ENCODE results near the gene BCLAF3.

The BCLAF3 gene

GRCh38 chrX:19966056-19966455 lies 24.8 kb downstream of the BCLAF3 start:
- DNase-seq (ENCODE audit: low spot score) = no peak

GRCh38 chrX:19964017-19964710 lies 26.7 kb downstream of the BCLAF3 start:
- DNase-seq (ENCODE audit: low spot score) = peak; percentile 38

- no peak for DNase-seq (ENCODE audit: low spot score)
Measured at GRCh38 chrX:19960913-19961312, 29.9 kb downstream of the BCLAF3 start.

- DNase-seq (ENCODE audit: low spot score) = peak; percentile 5
Measured at GRCh38 chrX:19958552-19959486, 32.0 kb downstream of the BCLAF3 start.

GRCh38 chrX:19956923-19957322 lies 33.9 kb downstream of the BCLAF3 start:
- DNase-seq (ENCODE audit: low spot score) = peak; percentile 4

GRCh38 chrX:19956306-19956705 lies 34.6 kb downstream of the BCLAF3 start:
- DNase-seq (ENCODE audit: low spot score) = no peak

- DNase-seq (ENCODE audit: low spot score) = no peak
Measured at GRCh38 chrX:19955306-19955705, 35.6 kb downstream of the BCLAF3 start.

GRCh38 chrX:19954335-19955096 lies 36.3 kb downstream of the BCLAF3 start:
- DNase-seq (ENCODE audit: low spot score) = no peak

GRCh38 chrX:19953145-19953544 lies 37.7 kb downstream of the BCLAF3 start:
- DNase-seq (ENCODE audit: low spot score) = no peak

- no peak for DNase-seq (ENCODE audit: low spot score)
Measured at GRCh38 chrX:19949340-19949739, 41.5 kb downstream of the BCLAF3 start.

- no peak for DNase-seq (ENCODE audit: low spot score)
Measured at GRCh38 chrX:19947612-19948011, 43.2 kb downstream of the BCLAF3 start.
